GM18858 (cell line): Measurements from ENCODE around the gene FGF6.

Experiments used
- ATAC-seq: cut with Tn5 transposase; IDR thresholded peaks from one replicate; pipeline ENCODE4 v1.9.1; 2021; ENCODE audit not compliant: unreplicated experiment

FGF6 gene

GRCh38 chr12:4448371-4448940 is 2.8 kb upstream of the FGF6 start:
- no peak for ATAC-seq

GRCh38 chr12:4447151-4447550 is 1.5 kb upstream of the FGF6 start:
- ATAC-seq = no peak

- no peak for ATAC-seq
Measured at GRCh38 chr12:4446335-4446734, 720 bp upstream of the FGF6 start.

DNA sequence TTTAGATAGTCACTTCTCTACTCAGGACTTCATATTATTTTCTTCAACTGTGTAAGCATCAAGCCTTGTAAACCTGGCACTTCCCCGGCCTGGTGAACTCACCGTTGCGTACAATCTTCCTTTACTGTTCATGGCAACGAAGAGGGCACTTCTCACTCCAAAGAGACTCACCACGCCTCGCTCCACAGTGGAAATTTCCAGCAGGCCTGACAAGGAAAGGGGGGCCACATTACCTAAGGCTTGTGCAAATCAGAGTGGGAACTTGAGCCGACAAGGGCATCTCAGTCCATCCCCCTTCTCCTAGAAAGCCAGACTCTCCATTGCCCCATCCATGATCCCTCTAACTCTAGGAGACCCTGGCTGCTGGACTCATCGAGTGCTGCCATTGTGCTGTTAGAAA is 1.6 kb downstream of the FGF6 start:
- ATAC-seq = no peak

- ATAC-seq = no peak
Measured at GRCh38 chr12:4443616-4444015, 2.0 kb downstream of the FGF6 start.

DNA sequence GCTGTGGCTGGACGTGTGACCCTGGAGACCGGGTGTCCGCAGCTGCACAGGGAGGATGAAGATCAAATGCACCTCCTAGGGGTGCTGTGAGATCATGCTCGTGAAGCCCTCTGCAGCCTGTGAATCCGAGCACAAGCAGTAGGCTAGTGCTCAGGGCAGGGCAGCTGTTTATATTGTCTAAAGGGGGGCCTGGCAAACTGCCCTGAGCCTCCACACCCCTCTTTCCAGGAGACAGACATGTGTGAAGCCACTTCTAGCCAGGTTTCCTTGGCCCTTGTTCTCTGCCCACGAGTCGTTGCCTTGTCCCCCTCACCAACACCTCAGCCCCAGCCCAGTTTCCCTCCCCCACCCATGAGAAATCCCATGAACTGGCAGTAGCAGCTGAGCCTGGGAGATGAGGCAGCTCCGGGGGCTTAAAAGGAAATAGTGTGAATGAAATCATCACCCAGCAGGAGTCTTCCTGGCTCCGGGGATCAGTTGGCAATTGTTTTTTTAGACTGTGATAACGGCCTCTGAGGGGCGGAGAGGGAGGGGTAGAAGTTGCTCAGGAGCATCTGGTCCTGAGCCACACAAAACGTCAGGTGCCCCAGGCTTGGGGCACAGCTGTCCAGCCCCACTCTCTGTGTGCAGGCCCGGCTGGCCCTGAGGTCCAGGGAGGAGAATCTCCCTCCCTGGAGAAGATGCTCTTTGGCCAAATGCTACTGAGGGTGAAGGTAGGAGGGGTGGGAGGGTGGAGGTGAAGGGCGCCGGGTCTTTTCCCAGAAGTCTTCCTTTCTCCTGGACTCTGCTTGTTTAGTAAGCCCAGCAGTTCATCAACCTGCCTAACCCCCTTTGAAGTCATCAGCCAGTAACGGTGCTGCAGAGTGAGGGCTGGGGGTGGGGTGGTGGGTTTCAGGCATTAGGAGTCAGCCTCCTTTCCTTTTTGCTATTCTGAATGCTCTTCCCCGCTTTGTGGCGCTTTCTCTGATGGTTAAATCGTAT is 4.0 kb downstream of the FGF6 start:
- ATAC-seq = no peak

DNA sequence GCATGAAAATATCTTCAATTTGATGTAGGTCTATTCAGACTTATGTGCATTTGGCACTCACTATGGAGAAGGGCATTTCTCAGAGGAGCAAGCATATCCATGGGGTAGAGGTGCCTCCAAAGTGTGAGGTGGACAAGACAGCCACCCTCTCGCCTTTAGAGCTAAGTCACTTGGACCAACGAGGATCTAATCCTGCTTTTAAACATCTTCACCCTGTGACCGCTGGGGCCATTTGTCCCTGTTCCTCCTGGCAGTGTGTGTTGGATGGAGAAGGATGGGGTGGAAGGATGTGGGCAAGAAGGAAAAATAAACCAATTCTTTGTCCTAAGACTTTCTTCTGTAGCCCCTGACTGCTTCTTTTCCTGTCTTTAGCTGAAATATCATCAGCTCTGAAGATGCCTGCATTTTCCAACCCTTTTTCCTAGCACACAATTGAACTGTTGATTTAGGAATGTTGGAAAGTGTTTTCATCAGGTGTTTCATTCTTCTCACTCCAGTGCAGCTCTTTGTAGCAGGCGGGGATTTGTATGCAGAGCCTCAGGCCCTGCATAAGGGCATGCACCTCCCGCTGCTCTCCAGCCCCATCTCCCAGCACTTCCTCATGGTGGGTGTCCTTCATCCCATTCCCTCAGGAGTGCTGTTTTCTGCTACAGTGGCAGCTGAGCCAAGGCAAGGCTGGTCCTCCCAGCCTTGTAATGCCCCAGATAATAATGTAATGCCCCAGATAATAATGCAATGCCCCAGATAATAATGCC is 5.3 kb downstream of the FGF6 start:
- ATAC-seq = no peak

GRCh38 chr12:4439736-4440135 is 5.9 kb downstream of the FGF6 start:
- ATAC-seq = no peak

DNA sequence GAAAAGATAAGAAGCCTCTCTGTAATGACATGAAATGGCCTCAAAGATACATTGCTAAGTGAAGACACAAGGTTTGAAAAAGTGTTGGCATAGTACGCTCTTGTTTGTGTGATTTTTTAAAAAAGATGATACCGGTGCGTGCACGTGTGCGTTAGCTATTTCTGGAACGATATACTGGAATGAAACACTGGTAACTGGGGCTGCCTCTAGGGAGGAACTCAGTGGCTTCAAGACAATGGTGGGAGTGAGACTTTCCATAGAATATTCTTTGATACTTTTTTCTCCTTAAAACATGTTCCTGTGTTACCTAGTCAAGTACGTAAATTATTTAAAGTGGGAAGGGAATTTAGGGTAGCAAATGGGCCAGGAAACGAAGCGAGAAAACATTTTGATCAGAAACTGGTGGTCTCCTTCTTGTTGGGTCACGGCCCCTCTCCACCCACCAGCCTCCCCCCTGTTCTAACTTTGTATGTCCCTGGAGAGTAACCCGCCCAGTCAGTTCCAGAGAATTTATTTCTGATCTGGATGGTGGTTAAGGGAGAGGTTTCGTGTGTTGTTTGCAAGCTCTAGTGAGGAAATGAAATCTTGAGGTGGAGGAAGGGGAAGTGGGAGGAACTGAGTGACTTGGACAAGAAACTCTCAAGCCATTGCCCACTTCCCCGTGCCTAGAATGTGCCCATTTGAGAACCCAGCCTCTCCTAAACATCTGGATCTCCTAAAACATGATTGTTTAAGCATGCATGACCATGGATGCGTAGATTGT is 6.6 kb downstream of the FGF6 start:
- no peak for ATAC-seq

- ATAC-seq = no peak
Measured at GRCh38 chr12:4435537-4435936, 10.1 kb downstream of the FGF6 start.

DNA sequence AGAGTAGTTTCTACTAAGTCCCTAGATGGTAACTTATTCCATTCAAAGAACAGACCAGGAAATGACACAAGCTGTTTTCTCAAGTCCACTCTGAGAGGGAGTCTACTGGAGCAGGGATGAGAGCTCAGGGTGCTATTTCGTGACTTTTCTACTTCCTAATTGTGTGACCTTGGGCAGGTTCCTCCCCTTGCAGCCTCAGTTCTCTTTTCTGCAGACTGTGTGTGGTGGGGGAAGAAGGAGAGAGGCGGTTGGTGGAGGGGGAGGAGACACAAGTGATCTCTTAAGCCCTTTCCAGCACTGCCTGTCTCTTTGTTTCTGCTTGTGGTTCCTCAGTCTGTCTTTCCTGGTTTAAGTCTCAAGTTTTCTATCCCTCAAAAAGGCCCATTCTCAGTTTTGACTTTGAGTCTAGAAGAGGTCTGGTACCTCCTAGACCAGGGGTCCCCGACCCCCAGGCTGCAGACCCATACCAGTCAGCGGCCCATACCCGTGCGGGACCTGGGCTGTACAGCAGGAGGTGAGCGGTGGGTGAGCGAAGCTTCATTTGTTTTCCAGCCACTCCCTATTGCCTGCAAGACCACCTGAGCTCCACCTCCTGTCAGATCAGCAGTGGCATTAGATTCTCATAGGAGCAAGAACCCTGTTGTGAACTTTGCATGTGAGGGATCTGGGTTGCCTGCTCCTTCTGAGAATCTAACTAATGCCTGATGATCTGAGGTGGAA is 10.7 kb downstream of the FGF6 start:
- ATAC-seq = no peak

- ATAC-seq = no peak
Measured at GRCh38 chr12:4434301-4434700, 11.3 kb downstream of the FGF6 start.

GRCh38 chr12:4433745-4434058 is 11.9 kb downstream of the FGF6 start:
- no peak for ATAC-seq

DNA sequence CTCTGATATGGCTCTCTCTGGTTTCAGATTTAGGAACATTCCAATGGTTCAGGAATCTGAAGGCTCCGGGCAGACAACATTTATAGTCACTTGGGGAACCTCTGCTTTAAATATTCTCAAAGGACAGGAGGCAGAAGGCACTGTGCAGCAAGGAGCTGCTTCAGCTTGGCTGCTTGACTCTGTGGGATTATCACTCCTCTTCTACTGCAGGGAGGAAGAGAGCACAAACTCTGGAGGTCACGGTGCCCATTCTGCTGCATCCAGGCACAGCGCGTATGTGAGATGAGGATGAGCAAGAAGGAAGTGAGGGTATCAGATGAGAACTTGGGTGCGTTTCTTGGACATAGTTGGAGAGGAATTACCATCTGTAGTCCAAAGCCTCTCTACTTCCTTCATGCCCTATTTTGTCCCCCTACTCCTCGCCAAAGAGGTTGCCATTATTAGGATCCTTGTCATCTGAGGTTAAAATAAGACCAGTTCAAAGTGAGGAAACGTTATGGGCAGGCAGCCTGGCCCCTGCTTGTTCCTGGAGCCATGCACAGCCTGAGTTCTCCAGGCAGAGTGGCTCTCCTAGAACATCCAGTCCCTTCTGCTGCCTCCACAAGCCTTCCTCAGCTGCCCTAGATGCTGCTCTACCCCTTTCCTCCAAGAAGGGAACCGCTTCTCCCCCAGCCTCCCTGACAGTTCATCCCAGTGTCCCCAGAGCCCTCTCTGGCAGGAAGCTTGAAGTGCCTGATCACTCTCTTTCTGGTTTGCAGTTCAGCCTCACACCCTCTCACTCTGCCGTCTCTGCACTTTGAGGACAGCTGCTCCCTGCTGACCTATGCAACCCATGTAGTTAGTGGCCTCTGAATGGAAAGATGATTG is 12.5 kb downstream of the FGF6 start:
- ATAC-seq = no peak

DNA sequence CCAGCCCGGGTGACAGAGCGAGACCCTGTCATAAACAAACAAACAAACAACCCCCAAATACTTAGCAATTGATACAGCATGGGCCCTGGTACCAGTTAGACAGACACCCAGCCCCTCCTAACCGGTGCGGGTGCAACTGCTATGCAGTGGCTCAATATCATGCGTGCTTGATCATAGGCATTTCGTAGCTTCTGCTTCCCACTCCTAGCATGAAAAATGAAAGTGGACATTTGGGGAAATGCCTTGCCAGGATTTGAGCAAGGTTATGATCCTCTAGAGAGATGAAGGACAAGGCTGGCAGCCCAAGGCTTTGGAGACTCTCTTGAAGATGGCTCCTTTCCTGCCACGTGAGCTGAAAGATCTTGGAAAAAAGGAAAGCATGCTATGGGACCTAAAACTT is 13.7 kb downstream of the FGF6 start:
- no peak for ATAC-seq

GRCh38 chr12:4431436-4431835 is 14.2 kb downstream of the FGF6 start:
- ATAC-seq = no peak

DNA sequence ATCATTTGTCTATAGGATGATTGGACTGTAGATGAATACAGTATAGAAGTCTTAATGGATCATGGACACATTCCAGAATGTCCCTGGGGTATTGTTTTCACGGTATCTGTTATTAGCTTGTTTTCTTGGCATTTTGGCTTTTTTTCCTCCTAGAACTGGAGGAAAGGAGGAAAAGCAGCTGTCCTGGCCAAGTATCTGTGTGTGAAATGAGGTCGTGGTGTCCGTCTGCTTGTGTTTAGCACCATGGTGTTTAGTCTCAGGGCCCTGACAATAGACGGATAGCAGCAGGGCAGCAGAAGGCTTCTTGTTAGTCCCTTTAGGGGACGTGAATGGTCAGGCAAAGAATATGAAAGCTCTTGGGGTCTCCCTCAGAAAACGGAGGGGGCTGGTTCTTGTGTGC is 21.2 kb downstream of the FGF6 start:
- ATAC-seq = no peak

DNA sequence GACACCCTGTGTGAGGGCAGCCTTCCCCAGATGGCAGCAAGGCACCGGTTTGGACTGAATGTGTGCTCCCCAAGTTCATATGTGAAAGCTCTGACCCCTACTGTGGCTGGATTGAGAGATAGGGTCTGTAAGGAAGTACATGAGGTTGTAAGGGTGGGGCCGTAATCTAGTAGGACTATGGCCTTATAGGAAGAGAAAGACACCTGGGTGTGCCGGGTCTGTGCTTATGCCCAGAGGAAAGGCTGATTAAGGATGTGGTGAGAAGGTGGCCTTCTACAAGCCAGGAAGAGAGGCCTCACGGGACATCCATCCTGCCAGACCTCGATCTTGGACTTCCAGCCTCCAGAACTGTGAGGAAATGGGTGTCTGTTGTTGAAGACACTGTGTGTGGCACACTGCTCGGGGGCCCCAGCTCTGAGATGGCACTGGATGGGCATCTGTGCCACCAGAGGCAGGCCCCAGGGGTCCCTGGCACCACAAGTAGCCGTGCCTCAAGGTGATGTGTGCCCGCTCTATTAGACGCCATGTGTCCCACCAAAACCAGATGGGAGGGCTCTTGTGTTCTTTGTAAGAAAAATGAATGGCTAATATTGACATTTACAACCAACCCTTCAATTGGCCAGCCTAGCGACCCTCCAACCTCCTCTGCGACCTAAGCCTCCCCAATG is 22.0 kb downstream of the FGF6 start:
- ATAC-seq = no peak

- ATAC-seq = no peak
Measured at GRCh38 chr12:4422985-4423384, 22.6 kb downstream of the FGF6 start.
